GM23338 (cell line): ENCODE data around the gene LONRF3. TPM values are rescaled to one million over a fixed set of nuclear protein-coding genes. Genes with fewer than 3 reads are reported as not detected.

Experiments used
- ATAC-seq: fragments of 200-7000 bp; cut with Tn5 transposase; 3 replicates; pipeline ENCODE4 v1.9.1; 2020
- DNase-seq: peaks from one replicate; pipeline ENCODE4 v3.0.0-alpha.2; 2015; ENCODE audit warnings: low spot score
- H2AFZ ChIP-seq: fragments of 200-600 bp; sonication (generic); 2 replicates; pipeline ENCODE4 v1.8.0; 2016; ENCODE audit warnings: antibody characterized with exemption, mild to moderate bottlenecking, moderate library complexity
- H3F3A ChIP-seq: fragments of 200-600 bp; sonication (generic); replicated peaks from 2 replicates; pipeline ENCODE4 v1.8.0; 2017; ENCODE audit warnings: antibody characterized with exemption, mixed run types, low read depth
- H3K27ac ChIP-seq: fragments of 200-600 bp; sonication (generic); 2 replicates; pipeline ENCODE4 v1.6.1; 2016; ENCODE audit warnings: low read depth
- H3K27me3 ChIP-seq: fragments of 200-600 bp; sonication (generic); 2 replicates; pipeline ENCODE4 v1.8.0; 2016; ENCODE audit warnings: mild to moderate bottlenecking, mixed run types, moderate library complexity; ENCODE audit not compliant: insufficient read depth
- H3K36me3 ChIP-seq: fragments of 200-600 bp; sonication (generic); 2 replicates; pipeline ENCODE4 v1.8.0; 2016; ENCODE audit warnings: mild to moderate bottlenecking; ENCODE audit not compliant: insufficient read depth
- H3K4me1 ChIP-seq: fragments of 200-600 bp; sonication (generic); 2 replicates; pipeline ENCODE4 v1.8.0; 2016; ENCODE audit warnings: mild to moderate bottlenecking, moderate library complexity; ENCODE audit not compliant: insufficient read depth
- H3K4me2 ChIP-seq: fragments of 200-600 bp; sonication (generic); 2 replicates; pipeline ENCODE4 v1.7.1; 2017; ENCODE audit warnings: mixed run types
- H3K4me3 ChIP-seq: fragments of 200-600 bp; sonication (generic); 2 replicates; pipeline ENCODE4 v1.6.1; 2016; ENCODE audit warnings: mixed run types
- H3K79me2 ChIP-seq: fragments of 200-600 bp; sonication (generic); replicated peaks from 2 replicates; pipeline ENCODE4 v1.8.0; 2017; ENCODE audit warnings: mild to moderate bottlenecking; ENCODE audit not compliant: insufficient read depth
- H3K9me2 ChIP-seq: fragments of 200-600 bp; sonication (generic); 2 replicates; pipeline ENCODE4 v1.8.0; 2017; ENCODE audit not compliant: insufficient read depth
- H4K20me1 ChIP-seq: fragments of 200-600 bp; sonication (generic); replicated peaks from 2 replicates; pipeline ENCODE4 v1.8.0; 2017; ENCODE audit warnings: mild to moderate bottlenecking; ENCODE audit not compliant: insufficient read depth
- H3K27ac Mint-ChIP-seq: 2 replicates; pipeline ENCODE4 v1.8.0; 2020; ENCODE audit warnings: inconsistent platforms, mild to moderate bottlenecking, moderate library complexity, mixed read lengths
- H3K27me3 Mint-ChIP-seq: 3 replicates; pipeline ENCODE4 v1.8.0; 2022; ENCODE audit warnings: low read depth, mild to moderate bottlenecking, moderate library complexity, mixed read lengths, inconsistent platforms; ENCODE audit not compliant: insufficient read depth, poor library complexity
- H3K36me3 Mint-ChIP-seq: 3 replicates; pipeline ENCODE4 v1.8.0; 2021; ENCODE audit warnings: low read depth, mild to moderate bottlenecking, inconsistent platforms, moderate library complexity, mixed read lengths
- H3K4me1 Mint-ChIP-seq: 3 replicates; pipeline ENCODE4 v1.8.0; 2020; ENCODE audit warnings: mild to moderate bottlenecking, inconsistent platforms, mixed read lengths
- H3K4me3 Mint-ChIP-seq: 3 replicates; pipeline ENCODE4 v1.8.0; 2021; ENCODE audit warnings: moderate library complexity, mild to moderate bottlenecking, inconsistent platforms, mixed read lengths
- H3K9me3 Mint-ChIP-seq: 3 replicates; pipeline ENCODE4 v1.8.0; 2020; ENCODE audit warnings: moderate library complexity, mild to moderate bottlenecking, inconsistent platforms, mixed read lengths
- CTCF ChIP-seq, 2 experiments: fragments of 200-600 bp in 1 of 2; sonication (generic) in 1 of 2; conservative IDR thresholded peaks; 2 replicates each; pipeline versions ENCODE4 v1.5.1 to v1.6.1; 2016 to 2017; ENCODE audit warnings: antibody characterized with exemption in 2 of 2, low read depth in 2 of 2, mild to moderate bottlenecking in 2 of 2, moderate library complexity in 1 of 2
- EZH2 ChIP-seq: fragments of 200-600 bp; sonication (generic); IDR thresholded peaks from one replicate; pipeline ENCODE4 v1.8.0; 2017; ENCODE audit warnings: antibody characterized with exemption, mild to moderate bottlenecking, low read depth; ENCODE audit not compliant: unreplicated experiment
- EZH2phosphoT487 ChIP-seq: fragments of 200-600 bp; sonication (generic); IDR thresholded peaks from one replicate; pipeline ENCODE4 v1.8.1; 2018; ENCODE audit warnings: antibody characterized with exemption; ENCODE audit not compliant: unreplicated experiment
- JUNB ChIP-seq: IDR thresholded peaks from one replicate; pipeline ENCODE4 v1.6.1; 2016; ENCODE audit warnings: antibody characterized with exemption; ENCODE audit not compliant: unreplicated experiment
- NANOG ChIP-seq: IDR thresholded peaks from 2 replicates; pipeline ENCODE4 v1.6.1; 2016; ENCODE audit warnings: antibody characterized with exemption, borderline replicate concordance
- POLR2AphosphoS5 ChIP-seq: IDR thresholded peaks from 2 replicates; pipeline ENCODE4 v1.6.1; 2016; ENCODE audit warnings: antibody characterized with exemption, low read depth
- ZNF114 ChIP-seq: fragments of 250-450 bp; sonication (Bioruptor Pico); IDR thresholded peaks from 2 replicates; pipeline ENCODE4 v1.5.0; 2020; ENCODE audit warnings: mild to moderate bottlenecking, moderate library complexity
- ZNF462 ChIP-seq: fragments of 250-450 bp; sonication (Bioruptor Pico); IDR thresholded peaks from 2 replicates; pipeline ENCODE4 v1.5.0; 2020; ENCODE audit warnings: mild to moderate bottlenecking, moderate library complexity
- polyA plus RNA-seq: library from polyadenylated mRNA; unstranded; fragments of >200 nt; fragmentation: Nextera tagmentation; extraction: Ambion mirVana; gene quantifications from 2 replicates; pipeline ENCODE4 v1.2.1, GENCODE V29; 2016
- total RNA-seq: library from RNA; depleted of rRNA; stranded (reverse); fragments of >200 nt; shearing (Covaris generic); gene quantifications from 2 replicates; pipeline ENCODE4 v1.2.3, GENCODE V29; 2014

LONRF3 gene
- total and polyA plus RNA-seq, 2 experiments from 2014 or later: 0.10 TPM; not detected in 1

GRCh38 chrX:119036107-119037029, 62.0 kb downstream of the LONRF3 start (continued):
- no peak for TF ChIP-seq ZNF462 (CRISPR knock-in tag)
- no peak for TF ChIP-seq NANOG
- no peak for TF ChIP-seq POLR2AphosphoS5
- no peak for TF ChIP-seq CTCF (conservative IDR thresholded peaks at IDR 0.05; ENCODE audit: low read depth in 2 of 2)
- TF ChIP-seq JUNB: no peak

GRCh38 chrX:119040432-119040831, 66.0 kb downstream of the LONRF3 start:
- H3K36me3 ChIP-seq: no peaks in the 10 kb centered on the region
- H2AFZ ChIP-seq: no peak overlapping the region
- Mint-ChIP-seq H3K4me3 (no peak overlapping the region), H3K9me3 (no peaks in the 10 kb centered on the region), H3K4me1 (peaks cover 5% of the 10 kb centered on the region; the same call in 1 of the 3 replicates), H3K36me3 (no peaks in the 10 kb centered on the region), H3K27me3 (no peaks in the 10 kb centered on the region), H3K27ac (no peak overlapping the region)
- H3K27ac ChIP-seq: no peak overlapping the region
- no peaks in the 10 kb centered on the region for H3F3A ChIP-seq
- DNase-seq: no peak
- no peak for ATAC-seq
- no peaks in the 10 kb centered on the region for H3K9me2 ChIP-seq
- no peaks in the 10 kb centered on the region for H3K4me1 ChIP-seq
- no peaks in the 10 kb centered on the region for H3K27me3 ChIP-seq
- no peaks in the 10 kb centered on the region for H4K20me1 ChIP-seq
- H3K4me2 ChIP-seq: no peak overlapping the region
- no peaks in the 10 kb centered on the region for H3K79me2 ChIP-seq
- H3K4me3 ChIP-seq: no peak overlapping the region
- TF ChIP-seq EZH2 (no peak), ZNF114 (CRISPR knock-in tag) (no peak), JUNB (no peak), EZH2phosphoT487 (no peak)
